Upper lobe of left lung (tissue), 6 donors: ENCODE results near the gene CYP51A1. TPM values are rescaled to one million over a fixed set of nuclear protein-coding genes. Genes with fewer than 3 reads are reported as not detected.

Experiments used
- ATAC-seq, 2 donors: fragments of 200-7000 bp; cut with Tn5 transposase; one replicate each; pipeline ENCODE4 v1.9.1; 2022; ENCODE audit warnings: mild to moderate bottlenecking in 2 of 2, moderate library complexity in 2 of 2; ENCODE audit not compliant: low FRiP score in 2 of 2
- DNase-seq, 2 donors: peaks; one replicate each; pipeline ENCODE4 v3.0.0-alpha.2; 2019 to 2020
- H3K27ac ChIP-seq, 4 donors: fragments of 200-600 bp; sonication (generic); one replicate each; pipeline ENCODE4 v1.5.1; 2016 to 2019
- H3K27me3 ChIP-seq, 4 donors: fragments of 200-600 bp; sonication (generic); one replicate each; pipeline ENCODE4 v1.5.1; 2017 to 2019
- H3K36me3 ChIP-seq, 4 donors: fragments of 200-600 bp; sonication (generic); one replicate each; pipeline ENCODE4 v1.5.1; 2016 to 2019
- H3K4me1 ChIP-seq, 4 donors: fragments of 200-600 bp; sonication (generic); one replicate each; pipeline ENCODE4 v1.5.1; 2018 to 2019
- H3K4me3 ChIP-seq, 4 donors: fragments of 200-600 bp; sonication (generic); one replicate each; pipeline ENCODE4 v1.5.1; 2017 to 2019; ENCODE audit warnings: mild to moderate bottlenecking in 2 of 4, moderate library complexity in 1 of 4
- H3K9me3 ChIP-seq, 4 donors: fragments of 200-600 bp; sonication (generic); one replicate each; pipeline ENCODE4 v1.5.1; 2018 to 2019
- EP300 ChIP-seq, 4 donors: sonication (generic); formaldehyde crosslinking; IDR thresholded peaks; one replicate each; pipeline ENCODE4 v1.5.1; 2017; ENCODE audit warnings: antibody characterized with exemption in 4 of 4, control low read depth in 2 of 4
- POLR2A ChIP-seq, 4 donors: fragments of 450-650 bp; IDR thresholded peaks; one replicate each; pipeline ENCODE4 v1.5.1; 2016 to 2017; ENCODE audit warnings: antibody characterized with exemption in 4 of 4, mild to moderate bottlenecking in 2 of 4
- POLR2AphosphoS5 ChIP-seq, 2 donors: sonication (generic); formaldehyde crosslinking; IDR thresholded peaks; one replicate each; pipeline ENCODE4 v1.5.1; 2017; ENCODE audit warnings: antibody characterized with exemption in 2 of 2
- WGBS, 2 donors: methylation state at CpG; one replicate each; pipeline ENCODE4 v1.1.5; 2017 to 2018; 5-methylcytosine and 5-hydroxymethylcytosine counted together
- total RNA-seq, 6 donors: library from RNA; depleted of rRNA in 4 of 6; stranded (reverse); fragments of >200 nt in 4 of 6; gene quantifications; one replicate each; pipeline versions ENCODE4 v1.1.0 to v1.2.1, GENCODE V29; 2016 to 2021
- TF ChIP-seq, protein P1 (sequence below), 6 experiments: fragments of 450-650 bp in 4 of 6; fragments of 200-600 bp in 2 of 6; sonication (generic) in 2 of 6; IDR thresholded peaks; one replicate each; pipeline ENCODE4 v1.5.1; 2016 to 2019; ENCODE audit warnings: antibody characterized with exemption in 6 of 6
- donor health status: DM: no; HTN: no; CAD: no; lungs with moderate emphysema.
- donor health status: DM: no; HTN: yes; CAD: no; lungs with severe emphysema.

CYP51A1 gene
- total RNA-seq, 6 donors from 2014 or later = 26.2 to 213 (median 148) TPM

DNA sequence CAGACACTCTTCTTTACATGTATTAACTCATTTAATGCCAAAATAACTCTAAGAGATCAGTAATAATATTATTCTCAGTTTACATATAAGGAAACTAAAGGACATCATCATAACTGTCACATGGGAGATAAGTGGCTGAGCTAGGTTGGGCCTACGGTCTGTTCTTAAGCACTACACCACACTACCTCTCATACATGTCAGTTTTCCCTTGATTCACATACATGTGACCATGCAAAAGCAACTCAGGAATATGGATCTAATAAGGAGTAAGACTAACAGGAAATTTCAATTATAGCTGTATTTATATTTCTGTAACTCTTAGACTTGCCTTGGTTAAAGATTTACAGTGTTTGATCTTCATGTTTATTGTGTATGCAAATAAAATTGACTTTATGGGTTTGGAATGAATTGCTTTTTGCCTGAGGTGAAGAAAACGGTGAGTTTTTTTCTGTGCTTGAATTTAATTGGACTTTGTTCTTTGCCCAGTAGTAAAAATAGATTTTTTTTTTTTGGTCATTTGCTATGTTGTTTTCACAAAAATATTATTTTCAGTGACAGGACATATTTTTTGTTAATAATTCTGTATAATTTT, 69.7 kb downstream of the CYP51A1 start:
- DNase-seq (no peak), ATAC-seq (no peak)
- WGBS, 2 donors = 69 to 79% methylated on average over 2 of the region's 2 CpGs

More for the DNA sequence above, 69.7 kb downstream of the CYP51A1 start:
- Histone ChIP-seq H3K27me3 (no peaks in the 10 kb centered on the region), H3K36me3 (peaks cover 0 to 61% (median 8%) of the 10 kb centered on the region in 4 donors), H3K9me3 (no peaks in the 10 kb centered on the region), H3K4me3 (no peak overlapping the region), H3K27ac (no peak overlapping the region), H3K4me1 (no peaks in the 10 kb centered on the region)
- TF ChIP-seq EP300 (IDR thresholded peaks at IDR 0.05) = no peak
- TF ChIP-seq, protein P1, sequence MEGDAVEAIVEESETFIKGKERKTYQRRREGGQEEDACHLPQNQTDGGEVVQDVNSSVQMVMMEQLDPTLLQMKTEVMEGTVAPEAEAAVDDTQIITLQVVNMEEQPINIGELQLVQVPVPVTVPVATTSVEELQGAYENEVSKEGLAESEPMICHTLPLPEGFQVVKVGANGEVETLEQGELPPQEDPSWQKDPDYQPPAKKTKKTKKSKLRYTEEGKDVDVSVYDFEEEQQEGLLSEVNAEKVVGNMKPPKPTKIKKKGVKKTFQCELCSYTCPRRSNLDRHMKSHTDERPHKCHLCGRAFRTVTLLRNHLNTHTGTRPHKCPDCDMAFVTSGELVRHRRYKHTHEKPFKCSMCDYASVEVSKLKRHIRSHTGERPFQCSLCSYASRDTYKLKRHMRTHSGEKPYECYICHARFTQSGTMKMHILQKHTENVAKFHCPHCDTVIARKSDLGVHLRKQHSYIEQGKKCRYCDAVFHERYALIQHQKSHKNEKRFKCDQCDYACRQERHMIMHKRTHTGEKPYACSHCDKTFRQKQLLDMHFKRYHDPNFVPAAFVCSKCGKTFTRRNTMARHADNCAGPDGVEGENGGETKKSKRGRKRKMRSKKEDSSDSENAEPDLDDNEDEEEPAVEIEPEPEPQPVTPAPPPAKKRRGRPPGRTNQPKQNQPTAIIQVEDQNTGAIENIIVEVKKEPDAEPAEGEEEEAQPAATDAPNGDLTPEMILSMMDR (IDR thresholded peaks at IDR 0.05) = no peak
- no peak for TF ChIP-seq POLR2A (IDR thresholded peaks at IDR 0.05)
- no peak for TF ChIP-seq POLR2AphosphoS5 (IDR thresholded peaks at IDR 0.05)

Other genes starting within 250 kb of the CYP51A1 start
- 100 to 1,000 TPM in 2 of 6 donors, 10 to 100 TPM in 4; 61.0 to 224 (median 78.4) TPM for gene AKAP9, start 193.6 kb downstream of the CYP51A1 start, total RNA-seq
- under 1 TPM in 1 of 6 donors, not detected in 5; 0.20 TPM for gene LRRD1, start 44.7 kb upstream of the CYP51A1 start, total RNA-seq
- gene KRIT1, start 111.4 kb upstream of the CYP51A1 start, total RNA-seq = 100 to 1,000 TPM in 2 of 6 donors, 10 to 100 TPM in 4; 36.8 to 173 (median 56.2) TPM
- gene ANKIB1, start 111.5 kb upstream of the CYP51A1 start, total RNA-seq = 10 to 100 TPM; 22.8 to 47.1 (median 40.9) TPM